Activated T-cell treated with anti-CD3 and anti-CD28 coated beads for 48 hours (primary cell): ENCODE measurements around the gene CCL24.
"Not testable (repeated sequence)": the region's sequence is repeated elsewhere in the genome, so short reads cannot be mapped to it uniquely, and the experiment has no call there.

ENCODE experiments used
- DNase-seq: peaks from one replicate; pipeline ENCODE4 v3.0.0-alpha.2; 2020; ENCODE audit warnings: low read depth

CCL24 gene

GRCh38 chr7:75813781-75814236 lies at the start of gene CCL24:
Gene CCL24, minus strand, starts transcription at chr7:75813806. Its CDS starts 91 bp downstream, at chr7:75813715.
- DNase-seq: no peak

DNA sequence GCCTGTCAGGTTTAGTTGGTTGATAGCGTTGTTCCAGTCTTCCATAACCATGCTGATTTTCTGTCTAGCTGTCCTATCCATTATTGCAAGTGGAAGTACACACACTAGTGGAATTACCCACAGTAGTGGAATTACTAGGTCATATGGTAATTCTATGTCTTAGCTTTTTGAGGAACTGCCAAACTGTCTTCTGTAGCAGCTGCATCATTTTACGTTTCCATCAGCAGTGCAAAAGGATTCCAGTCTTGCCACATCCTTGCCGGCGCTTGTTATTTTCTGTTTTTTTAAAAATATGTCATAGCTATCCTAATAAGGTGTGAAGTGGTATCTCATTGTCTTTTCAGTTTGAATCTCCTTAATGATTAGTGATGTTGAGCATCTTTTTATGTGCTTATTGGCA lies 48.0 kb upstream of the CCL24 start:
- DNase-seq: no peak

DNA sequence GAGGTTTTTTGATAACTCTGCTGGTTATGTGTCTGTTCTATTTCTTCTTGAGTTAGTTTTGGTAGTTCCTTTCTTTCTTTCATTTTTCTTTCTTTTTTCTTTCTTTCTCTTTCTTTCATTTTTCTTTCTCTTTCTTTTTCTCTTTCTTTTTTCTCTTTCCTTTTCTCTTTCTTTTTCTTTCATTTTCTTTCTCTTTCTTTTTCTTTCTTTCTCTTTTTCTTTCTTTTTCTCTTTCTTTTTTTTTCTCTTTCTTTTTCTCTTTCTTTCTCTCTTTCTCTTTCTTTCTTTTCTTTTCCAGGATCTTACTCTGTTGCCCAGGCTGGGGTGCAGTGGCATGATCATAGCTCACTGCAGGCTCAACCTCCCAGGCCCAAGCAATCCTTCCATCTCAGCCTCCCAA lies 44.8 kb upstream of the CCL24 start:
- no peak for DNase-seq

GRCh38 chr7:75856536-75856935 lies 42.9 kb upstream of the CCL24 start:
- no peak for DNase-seq

- DNase-seq: not testable (repeated sequence)
Observed at GRCh38 chr7:75854813-75855345, 41.3 kb upstream of the CCL24 start.

GRCh38 chr7:75854233-75854632 lies 40.6 kb upstream of the CCL24 start:
- no peak for DNase-seq

- no peak for DNase-seq
Observed at GRCh38 chr7:75850235-75850634, 36.6 kb upstream of the CCL24 start.

DNA sequence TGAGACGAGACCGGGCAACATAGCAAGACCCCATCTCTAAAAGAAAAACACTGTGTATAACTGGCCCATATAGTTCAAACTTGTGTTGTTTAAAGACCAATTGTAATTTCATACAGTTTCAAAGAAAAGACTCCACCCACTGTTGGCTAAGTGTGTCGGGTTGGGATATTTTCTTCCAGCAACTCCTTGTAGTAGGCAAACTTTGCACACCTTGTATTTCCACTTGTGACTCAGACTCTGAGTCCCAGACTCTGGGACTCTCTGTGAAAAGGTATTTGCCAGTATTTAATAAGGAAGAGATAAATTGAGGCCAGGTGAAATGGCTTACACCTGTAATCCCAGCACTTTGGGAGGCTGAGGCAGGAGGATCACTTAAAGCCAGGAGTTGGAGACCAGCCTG lies 36.0 kb upstream of the CCL24 start:
- DNase-seq: no peak

DNA sequence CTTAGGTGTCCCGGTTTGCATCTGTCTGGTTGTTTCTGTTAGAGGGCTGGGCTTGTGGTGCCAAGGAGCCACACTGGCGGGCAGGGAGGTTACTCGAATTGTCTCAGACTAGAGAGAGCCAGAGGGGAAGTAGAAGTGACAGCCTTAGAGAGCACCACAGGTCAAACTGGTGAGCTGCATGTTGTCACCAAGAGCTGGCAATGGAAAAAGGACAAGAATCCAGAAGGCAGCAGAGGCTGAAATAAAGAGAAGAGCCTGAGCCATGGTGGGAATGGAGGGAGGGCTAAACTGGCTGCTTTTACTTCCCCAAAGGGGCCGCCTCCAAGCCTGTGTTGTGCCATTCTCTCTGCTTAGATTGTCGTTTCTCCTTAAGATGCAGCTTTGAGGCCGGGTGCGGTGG lies 34.1 kb upstream of the CCL24 start:
- no peak for DNase-seq

GRCh38 chr7:75845132-75845531 lies 31.5 kb upstream of the CCL24 start:
- not testable (repeated sequence) for DNase-seq

DNA sequence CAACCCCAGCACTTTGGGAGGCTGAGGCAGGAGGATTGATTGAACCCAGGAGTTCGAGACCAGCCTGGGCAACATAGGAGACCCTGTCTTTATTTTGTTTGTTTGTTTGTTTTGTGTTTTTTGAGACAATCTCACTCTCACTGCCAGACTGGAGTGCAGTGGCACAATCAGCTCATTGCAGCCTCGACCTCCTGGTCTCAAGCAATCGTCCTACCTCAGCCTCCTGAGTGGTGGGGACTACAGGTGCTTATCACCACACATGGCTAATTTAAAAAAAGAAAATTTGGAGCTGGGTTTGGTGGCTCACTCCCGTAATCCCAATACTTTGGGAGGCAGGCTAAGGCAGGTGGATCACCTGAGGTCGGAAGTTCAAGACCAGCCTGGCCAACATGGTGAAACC lies 30.6 kb upstream of the CCL24 start:
- no peak for DNase-seq

GRCh38 chr7:75843613-75844116 lies 30.1 kb upstream of the CCL24 start:
- no peak for DNase-seq

DNA sequence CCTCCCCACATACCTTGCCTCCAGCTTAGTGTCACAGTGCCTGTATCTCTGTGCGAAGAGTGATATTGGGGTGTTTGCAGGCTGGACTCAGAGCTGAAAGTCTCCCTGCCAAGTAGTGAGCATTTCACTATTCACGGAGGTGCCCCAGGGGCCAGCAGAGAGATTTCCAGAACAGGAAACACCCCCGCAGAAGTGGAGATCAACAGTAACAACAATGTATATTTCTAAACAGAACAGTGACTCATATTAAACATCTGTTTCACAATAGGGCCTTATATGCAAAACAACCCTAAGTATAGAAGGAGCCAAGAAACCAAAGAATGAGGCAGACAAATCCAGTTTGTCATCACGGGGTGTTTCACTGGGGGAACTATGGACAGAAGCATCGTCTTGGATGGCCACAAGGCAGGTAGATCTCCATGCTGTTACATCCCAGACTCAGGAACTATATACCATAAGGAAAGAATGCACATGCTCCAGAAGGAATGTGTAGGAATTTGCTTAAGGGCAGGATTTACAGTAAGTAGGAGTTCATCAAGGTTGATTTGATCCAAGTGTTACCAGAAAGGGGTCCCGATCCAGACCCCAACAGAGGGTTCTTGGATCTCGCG lies 29.3 kb upstream of the CCL24 start:
- DNase-seq: peak; percentile 20

- DNase-seq: no peak
Observed at GRCh38 chr7:75840029-75840428, 26.4 kb upstream of the CCL24 start.

GRCh38 chr7:75838281-75838930 lies 24.8 kb upstream of the CCL24 start:
- not testable (repeated sequence) for DNase-seq

DNA sequence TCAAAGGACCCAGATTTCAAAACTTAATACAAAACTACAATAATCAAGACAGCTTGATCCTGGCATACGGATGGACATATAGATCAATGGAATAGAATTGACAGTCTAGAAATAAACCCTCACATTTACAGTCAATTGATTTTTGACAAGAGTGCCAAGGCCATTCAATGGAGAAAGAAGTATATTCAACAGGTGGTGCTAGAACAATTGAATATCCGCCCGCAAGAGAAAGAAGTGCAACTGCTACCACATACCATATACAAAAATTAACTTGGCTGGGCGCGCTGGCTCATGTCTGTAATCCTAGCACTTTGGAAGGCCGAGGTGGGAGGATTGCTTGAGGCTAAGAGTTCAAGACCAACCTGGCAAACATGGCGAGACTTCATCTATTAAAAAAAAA lies 23.2 kb upstream of the CCL24 start:
- no peak for DNase-seq

- no peak for DNase-seq
Observed at GRCh38 chr7:75835688-75836285, 22.2 kb upstream of the CCL24 start.

- DNase-seq: not testable (repeated sequence)
Observed at GRCh38 chr7:75833662-75834061, 20.1 kb upstream of the CCL24 start.

- DNase-seq: no peak
Observed at GRCh38 chr7:75830978-75831377, 17.4 kb upstream of the CCL24 start.

DNA sequence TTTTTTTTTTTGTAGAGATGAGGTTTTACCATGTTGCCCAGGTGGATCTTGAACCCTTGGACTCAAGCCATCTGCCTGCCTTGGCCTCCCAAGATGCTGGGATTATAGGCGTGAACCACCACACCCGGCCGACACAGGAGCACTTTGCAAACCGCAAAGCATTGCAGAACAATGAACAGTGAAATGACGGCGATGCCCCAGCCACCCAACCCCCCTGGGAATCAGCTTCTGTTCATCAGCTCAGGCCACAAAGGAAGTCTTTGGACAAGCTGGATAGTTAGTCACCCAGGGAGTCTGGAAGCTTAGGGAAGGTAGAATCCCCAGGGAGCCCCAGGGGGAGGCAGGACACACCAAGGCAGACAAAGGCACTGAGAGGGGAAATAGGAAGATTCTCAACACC lies 16.1 kb upstream of the CCL24 start:
- DNase-seq: not testable (repeated sequence)

DNA sequence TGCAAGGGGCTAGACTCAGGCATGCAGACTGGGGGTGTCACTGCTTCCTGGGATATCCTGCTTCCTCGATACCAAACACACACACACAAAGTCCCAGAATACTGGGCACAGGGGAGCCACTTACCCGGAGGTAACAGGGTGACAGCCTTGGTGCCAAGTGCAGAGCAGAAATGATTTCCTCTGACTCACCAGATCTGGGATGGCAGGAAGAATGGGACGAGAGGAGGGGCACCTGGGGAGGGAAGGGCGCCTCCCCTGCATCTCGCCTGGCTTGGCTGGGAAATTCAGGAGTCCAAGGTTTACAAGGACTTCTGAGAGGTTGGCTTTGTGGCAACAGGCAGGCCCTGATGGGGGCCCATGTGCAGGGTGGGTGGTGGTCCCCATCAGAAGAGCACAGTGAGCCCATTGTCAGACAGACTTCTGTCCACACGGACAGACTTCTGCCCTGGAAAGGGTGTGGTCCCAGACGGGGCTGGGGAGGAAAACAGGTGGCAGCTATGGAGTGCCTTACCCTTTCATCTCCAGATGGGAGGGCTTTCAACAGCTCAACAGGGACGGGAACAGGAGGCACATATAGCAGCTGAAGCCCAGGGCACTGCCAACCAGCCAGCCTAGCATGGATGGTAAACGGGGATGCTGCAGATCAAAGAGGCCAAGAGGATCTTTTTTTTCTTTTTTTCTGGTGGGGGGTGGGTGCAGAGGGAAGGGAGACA lies 9.7 kb upstream of the CCL24 start:
- no peak for DNase-seq

- DNase-seq: no peak
Observed at GRCh38 chr7:75820688-75821087, 7.1 kb upstream of the CCL24 start.
